OCI-LY1 (cell line): ENCODE measurements around the gene TMEM218.

Source experiments
- H2AFZ ChIP-seq: fragments of 200-600 bp; sonication (generic), shearing (Covaris generic); 2 replicates; pipeline ENCODE4 v1.6.0; 2014; ENCODE audit warnings: antibody characterized with exemption, mild to moderate bottlenecking, low read length
- H3F3A ChIP-seq: fragments of 200-600 bp; sonication (generic), shearing (Covaris generic); 2 replicates; pipeline ENCODE4 v1.6.0; 2014; ENCODE audit warnings: mild to moderate bottlenecking, antibody characterized with exemption, low read length, moderate library complexity; ENCODE audit not compliant: insufficient read depth
- H3K27ac ChIP-seq: fragments of 200-600 bp; sonication (generic); 2 replicates; pipeline ENCODE4 v1.5.1; 2014; ENCODE audit warnings: low read length, mixed run types, mild to moderate bottlenecking, low read depth; ENCODE audit not compliant: poor library complexity, severe bottlenecking
- H3K27me3 ChIP-seq: fragments of 200-600 bp; sonication (generic); 2 replicates; pipeline ENCODE4 v1.6.0; 2014; ENCODE audit warnings: antibody characterized with exemption, mild to moderate bottlenecking, low read length, moderate library complexity; ENCODE audit not compliant: insufficient read depth
- H3K36me3 ChIP-seq: fragments of 200-600 bp; sonication (generic); 2 replicates; pipeline ENCODE4 v1.6.1; 2014; ENCODE audit warnings: mild to moderate bottlenecking, antibody characterized with exemption, low read length, moderate library complexity, mixed read lengths; ENCODE audit not compliant: insufficient read depth
- H3K4me1 ChIP-seq: fragments of 200-600 bp; sonication (generic); 2 replicates; pipeline ENCODE4 v1.5.1; 2014; ENCODE audit warnings: mild to moderate bottlenecking, low read length, moderate library complexity; ENCODE audit not compliant: insufficient read depth, severe bottlenecking
- H3K4me2 ChIP-seq: fragments of 200-600 bp; sonication (generic), shearing (Covaris generic); 2 replicates; pipeline ENCODE4 v1.6.1; 2014; ENCODE audit warnings: low read length
- H3K4me3 ChIP-seq: fragments of 200-600 bp; sonication (generic); 2 replicates; pipeline ENCODE4 v1.5.1; 2014; ENCODE audit warnings: low read length, low read depth, mild to moderate bottlenecking, mixed read lengths; ENCODE audit not compliant: poor library complexity, severe bottlenecking
- H3K79me2 ChIP-seq: fragments of 200-600 bp; shearing (Covaris generic); 2 replicates; pipeline ENCODE4 v1.6.1; 2016; ENCODE audit warnings: mixed run types, low read length, mixed read lengths; ENCODE audit not compliant: insufficient read depth
- H3K9ac ChIP-seq: fragments of 200-600 bp; sonication (generic), shearing (Covaris generic); 2 replicates; pipeline ENCODE4 v1.6.1; 2014; ENCODE audit warnings: mild to moderate bottlenecking, low read length, mixed read lengths
- H3K9me2 ChIP-seq: fragments of 200-600 bp; sonication (generic), shearing (Covaris generic); 2 replicates; pipeline ENCODE4 v1.6.1; 2014; ENCODE audit warnings: low read depth, mild to moderate bottlenecking, low read length, mixed read lengths
- H3K9me3 ChIP-seq: fragments of 200-600 bp; shearing (Covaris generic); 2 replicates; pipeline ENCODE4 v1.6.1; 2014; ENCODE audit warnings: low read length, mixed read lengths
- H4K20me1 ChIP-seq: fragments of 200-600 bp; sonication (generic), shearing (Covaris generic); 2 replicates; pipeline ENCODE4 v1.6.0; 2016; ENCODE audit warnings: mild to moderate bottlenecking, low read length; ENCODE audit not compliant: insufficient read depth
- CTCF ChIP-seq: fragments of 200-600 bp; sonication (generic), shearing (Covaris generic); IDR thresholded peaks from 2 replicates; pipeline ENCODE4 v1.5.1; 2017; ENCODE audit warnings: mild to moderate bottlenecking, antibody characterized with exemption, low read length, moderate library complexity, mixed read lengths
- EZH2 ChIP-seq: fragments of 200-600 bp; sonication (generic), shearing (Covaris generic); IDR thresholded peaks from 2 replicates; pipeline ENCODE4 v1.8.0; 2017; ENCODE audit warnings: borderline replicate concordance, mixed run types, mild to moderate bottlenecking, antibody characterized with exemption, low read length, moderate library complexity, mixed read lengths

The TMEM218 gene

GRCh38 chr11:125123947-125124617 lies 12.7 kb upstream of the TMEM218 start:
- Histone ChIP-seq H3K27ac (no peak overlapping the region), H3K9ac (no peak overlapping the region), H3K4me1 (peaks cover 9% of the 10 kb centered on the region), H3K36me3 (no peaks in the 10 kb centered on the region), H3K9me3 (no peaks in the 10 kb centered on the region), H3K9me2 (no peaks in the 10 kb centered on the region), H3F3A (no peaks in the 10 kb centered on the region), H4K20me1 (no peaks in the 10 kb centered on the region), H3K79me2 (no peaks in the 10 kb centered on the region), H2AFZ (peak overlapping the region; percentile 78), H3K4me2 (peak overlapping the region; percentile 28), H3K27me3 (no peaks in the 10 kb centered on the region), H3K4me3 (peak overlapping the region; percentile 18)
- TF ChIP-seq CTCF (peak; percentile 59), EZH2 (no peak)

GRCh38 chr11:125123194-125123946 lies 11.9 kb upstream of the TMEM218 start:
- no peak overlapping the region for H3K27ac ChIP-seq
- H3K79me2 ChIP-seq, result no peaks in the 10 kb centered on the region
- H3K4me1 ChIP-seq, result peaks cover 9% of the 10 kb centered on the region
- H3K9me3 ChIP-seq, result no peaks in the 10 kb centered on the region
- H3K9me2 ChIP-seq, result no peaks in the 10 kb centered on the region
- H3K4me3 ChIP-seq, result peak overlapping the region; percentile 18
- H4K20me1 ChIP-seq, result no peaks in the 10 kb centered on the region
- H3K27me3 ChIP-seq, result no peaks in the 10 kb centered on the region
- TF ChIP-seq EZH2 (no peak), CTCF (no peak)
- no peaks in the 10 kb centered on the region for H3K36me3 ChIP-seq
- no peaks in the 10 kb centered on the region for H3F3A ChIP-seq
- no peak overlapping the region for H3K4me2 ChIP-seq
- H2AFZ ChIP-seq, result peak overlapping the region; percentile 78
- H3K9ac ChIP-seq, result no peak overlapping the region

GRCh38 chr11:125117429-125117828 lies 6.0 kb upstream of the TMEM218 start:
- H3K27ac ChIP-seq, result no peak overlapping the region
- TF ChIP-seq EZH2, result no peak
- TF ChIP-seq CTCF, result no peak

More at GRCh38 chr11:125117429-125117828, 6.0 kb upstream of the TMEM218 start:
- no peaks in the 10 kb centered on the region for H3K36me3 ChIP-seq
- no peaks in the 10 kb centered on the region for H3K9me2 ChIP-seq
- H3F3A ChIP-seq, result no peaks in the 10 kb centered on the region
- no peak overlapping the region for H2AFZ ChIP-seq
- no peak overlapping the region for H3K4me2 ChIP-seq
- H3K9me3 ChIP-seq, result no peaks in the 10 kb centered on the region
- H3K9ac ChIP-seq, result no peak overlapping the region
- no peaks in the 10 kb centered on the region for H3K27me3 ChIP-seq
- H3K4me1 ChIP-seq, result peaks cover 3% of the 10 kb centered on the region
- H4K20me1 ChIP-seq, result no peaks in the 10 kb centered on the region
- H3K79me2 ChIP-seq, result no peaks in the 10 kb centered on the region
- no peak overlapping the region for H3K4me3 ChIP-seq
